HepG2 (cell line): ENCODE measurements around the gene TSEN54. TPM values are rescaled to one million over a fixed set of nuclear protein-coding genes. Genes with fewer than 3 reads are reported as not detected.

Source experiments
- ATAC-seq: fragments of 200-7000 bp; cut with Tn5 transposase; 3 replicates; pipeline ENCODE4 v1.9.1; 2020; ENCODE audit warnings: mild to moderate bottlenecking, moderate library complexity
- BruUV-seq: library from RNA; stranded (reverse); fragments of 400-500 nt; replicated peaks from 2 replicates; lab custom pipeline; 2021; lab: Mats Ljungman, UMichigan
- CTCF ChIA-PET: fragments of 300-600 bp; formaldehyde crosslinking; extraction: SDS; loops from one replicate; lab custom pipeline; 2021; ENCODE audit warnings: low total read pairs, inconsistent platforms, low intra/inter-chr PET ratio; lab: Yijun Ruan, JAX
- POLR2A ChIA-PET: fragments of 350-600 bp; sonication (Branson Sonifier 250); formaldehyde crosslinking; loops from one replicate; lab custom pipeline; 2020; ENCODE audit warnings: antibody characterized with exemption, inconsistent platforms; lab: Yijun Ruan, JAX
- DNase-seq: peaks from one replicate; pipeline ENCODE4 v3.0.0-alpha.2; 2015; ENCODE audit warnings: low spot score
- FAIRE-seq: peaks from 3 replicates; lab custom pipeline; 2011; peaks lifted over from hg19 to GRCh38; lab: Jason Lieb, UNC
- H2AFZ ChIP-seq: one replicate; pipeline ENCODE4 v1.6.1; 2011; ENCODE audit warnings: low read length, inconsistent platforms
- H3K27ac ChIP-seq: fragments of 300-600 bp; 3 replicates; pipeline ENCODE4 v1.8.0; 2011; ENCODE audit warnings: mixed run types, mild to moderate bottlenecking, mixed read lengths, low read length, inconsistent platforms; ENCODE audit not compliant: insufficient read depth; ENCODE audit errors: extremely low read length
- H3K27me3 ChIP-seq, 2 experiments: fragments of 200-600 bp in 1 of 2; 2 replicates in 1 of 2; 3 replicates in 1 of 2; pipeline versions ENCODE4 v1.6.0 to v1.8.0; 2011; ENCODE audit warnings: low read length in 2 of 2, mild to moderate bottlenecking in 2 of 2, moderate library complexity in 2 of 2, inconsistent platforms in 1 of 2; ENCODE audit not compliant: insufficient read depth in 2 of 2, control insufficient read depth in 1 of 2
- H3K36me3 ChIP-seq, 2 experiments: fragments of 200-600 bp in 1 of 2; replicated peaks in 1 of 2; 2 replicates in 1 of 2; 3 replicates in 1 of 2; pipeline versions ENCODE4 v1.5.1 to v1.8.0; 2011; ENCODE audit warnings: low read length in 2 of 2, inconsistent platforms in 1 of 2; ENCODE audit not compliant: insufficient read depth in 2 of 2, control insufficient read depth in 1 of 2
- H3K4me1 ChIP-seq: 2 replicates; pipeline ENCODE4 v1.5.1; 2012; ENCODE audit warnings: low read length, inconsistent platforms; ENCODE audit not compliant: insufficient read depth
- H3K4me2 ChIP-seq: 2 replicates; pipeline ENCODE4 v1.6.0; 2011; ENCODE audit warnings: low read depth, low read length, inconsistent platforms
- H3K4me3 ChIP-seq, 3 experiments: fragments of 200-600 bp in 1 of 3; sonication (generic), shearing (Covaris generic) in 1 of 3; replicated peaks in 1 of 3; 2 replicates each; pipeline ENCODE4 v1.5.1; 2011 to 2016; ENCODE audit warnings: low read length in 3 of 3, inconsistent platforms in 2 of 3, low read depth in 2 of 3, mild to moderate bottlenecking in 2 of 3, control low read depth in 1 of 3, mixed read lengths in 1 of 3; ENCODE audit not compliant: insufficient read depth in 1 of 3
- H3K79me2 ChIP-seq: one replicate; pipeline ENCODE4 v1.6.1; 2011; ENCODE audit warnings: low read length, inconsistent platforms; ENCODE audit not compliant: insufficient read depth
- H3K9ac ChIP-seq: 2 replicates; pipeline ENCODE4 v1.6.0; 2011; ENCODE audit warnings: mild to moderate bottlenecking, low read depth, low read length, inconsistent platforms; ENCODE audit not compliant: insufficient read depth
- H3K9me3 ChIP-seq: 2 replicates; pipeline ENCODE4 v1.5.1; 2012; ENCODE audit warnings: mild to moderate bottlenecking, low read length
- H4K20me1 ChIP-seq: 2 replicates; pipeline ENCODE4 v1.6.0; 2011; ENCODE audit warnings: inconsistent platforms, mild to moderate bottlenecking, low read length, moderate library complexity; ENCODE audit not compliant: insufficient read depth
- KLF13 ChIP-seq: sonication (generic); formaldehyde crosslinking; IDR thresholded peaks from 2 replicates; pipeline ENCODE4 v1.4.0; 2020; ENCODE audit warnings: mild to moderate bottlenecking, missing genetic modification reagents
- MIXL1 ChIP-seq: IDR thresholded peaks from 2 replicates; pipeline ENCODE4 v1.6.1; 2016
- MLLT10 ChIP-seq: sonication (generic); formaldehyde crosslinking; IDR thresholded peaks from 2 replicates; pipeline ENCODE4 v1.4.0; 2020; ENCODE audit warnings: missing genetic modification reagents
- SRSF4 ChIP-seq: fragments of 200-400 bp; formaldehyde crosslinking; IDR thresholded peaks from one replicate; pipeline ENCODE4 v1.6.1; 2018; ENCODE audit warnings: mild to moderate bottlenecking, low read depth, low read length, moderate library complexity; ENCODE audit not compliant: poor library complexity, severe bottlenecking
- ZFP41 ChIP-seq: sonication (generic); formaldehyde crosslinking; IDR thresholded peaks from 2 replicates; pipeline ENCODE4 v1.4.0; 2020; ENCODE audit warnings: mild to moderate bottlenecking, missing genetic modification reagents, borderline replicate concordance
- ZNF367 ChIP-seq: sonication (generic); formaldehyde crosslinking; IDR thresholded peaks from 2 replicates; pipeline ENCODE4 v1.4.0; 2020; ENCODE audit warnings: missing genetic modification reagents, borderline replicate concordance
- ZNF768 ChIP-seq: sonication (generic); formaldehyde crosslinking; IDR thresholded peaks from 2 replicates; pipeline ENCODE4 v1.4.0; 2020; ENCODE audit warnings: missing genetic modification reagents
- WGBS: methylation state at CpG from one replicate; pipeline ENCODE4 v1.1.6; 2017; ENCODE audit warnings: low lambda C conversion rate; 5-methylcytosine and 5-hydroxymethylcytosine counted together
- in situ Hi-C: cut with HindIII; loops from 2 replicates; pipeline ENCODE4 v1.10.0; 2017; ENCODE audit warnings: low pct_unique_long_range_greater_than_20kb; ENCODE audit not compliant: extremely low pct_ligation_motif_present
- intact Hi-C: fragments of 100-400 bp; cut with micrococcal nuclease; formaldehyde crosslinking; loops from one replicate; pipeline ENCODE4 v1.10.0; 2022; ENCODE audit not compliant: unreplicated experiment
- polyA plus RNA-seq, 8 experiments: library from polyadenylated mRNA; depleted of rRNA in 3 of 8; stranded (reverse) in 7 of 8; unstranded in 1 of 8; fragments of >200 nt; fragmentation: Illumina TruSeq in 4 of 8; extraction: Trizol in 4 of 8; gene quantifications; 2 replicates each; pipeline versions ENCODE4 v1.2.1 to v1.2.3, GENCODE V29; 2011 to 2016; ENCODE audit warnings: low read depth in 4 of 8, missing spikeins in 1 of 8, mixed read lengths in 1 of 8; ENCODE audit not compliant: insufficient read depth in 1 of 8
- total RNA-seq, 5 experiments: library from RNA; depleted of rRNA; stranded (reverse); fragments of >200 nt; fragmentation: Illumina TruSeq; extraction: Trizol; gene quantifications; 2 replicates each; pipeline ENCODE4 v1.2.3, GENCODE V29; 2016; ENCODE audit warnings: low read depth in 1 of 5
- TF ChIP-seq, protein P1 (sequence below): sonication (generic); formaldehyde crosslinking; IDR thresholded peaks from 2 replicates; pipeline ENCODE4; 2020; ENCODE audit warnings: missing genetic modification reagents, mild to moderate bottlenecking, borderline replicate concordance

The TSEN54 gene
- total and polyA plus RNA-seq, 2 of the 13 experiments (the other 11 are each of a cell fraction or from before 2014, with no cell fraction given) = 62.9 to 63.3 TPM

GRCh38 chr17:75474736-75475135 lies 41.6 kb upstream of the TSEN54 start:
- POLR2A ChIA-PET = interaction anchor here (0.7 kb wide), 1 partner anchor 16 kb away, joined by 3 read pairs; no protein-coding TSS in a partner anchor
- CTCF ChIA-PET = no interaction called here
- intact Hi-C loops = no loop called here
- WGBS = 86% methylated on average over 5 of the region's 6 CpGs
- H2AFZ ChIP-seq = no peak overlapping the region
- H3K4me2 ChIP-seq = no peak overlapping the region
- H3K27ac ChIP-seq = no peak overlapping the region
- no peaks in the 10 kb centered on the region for H3K27me3 ChIP-seq
- in situ Hi-C loops = no loop called here
- ATAC-seq (no peak), FAIRE-seq (no peak), DNase-seq (no peak)
- no peaks in the 10 kb centered on the region for H3K9me3 ChIP-seq
- H3K9ac ChIP-seq = no peak overlapping the region
- no TSS peak for BruUV-seq
- H3K79me2 ChIP-seq = no peaks in the 10 kb centered on the region
- H4K20me1 ChIP-seq = peaks cover 3% of the 10 kb centered on the region; the same call in 1 of the 2 replicates
- peaks cover 21 to 44% of the 10 kb centered on the region in 2 experiments for H3K36me3 ChIP-seq
- no peak overlapping the region for H3K4me3 ChIP-seq
- TF ChIP-seq ZNF768 (CRISPR knock-in tag) = peak; percentile 30; the same call in 1 of the 2 replicates
- no peak for TF ChIP-seq KLF13 (CRISPR knock-in tag)
- H3K4me1 ChIP-seq = peaks cover 24% of the 10 kb centered on the region

DNA sequence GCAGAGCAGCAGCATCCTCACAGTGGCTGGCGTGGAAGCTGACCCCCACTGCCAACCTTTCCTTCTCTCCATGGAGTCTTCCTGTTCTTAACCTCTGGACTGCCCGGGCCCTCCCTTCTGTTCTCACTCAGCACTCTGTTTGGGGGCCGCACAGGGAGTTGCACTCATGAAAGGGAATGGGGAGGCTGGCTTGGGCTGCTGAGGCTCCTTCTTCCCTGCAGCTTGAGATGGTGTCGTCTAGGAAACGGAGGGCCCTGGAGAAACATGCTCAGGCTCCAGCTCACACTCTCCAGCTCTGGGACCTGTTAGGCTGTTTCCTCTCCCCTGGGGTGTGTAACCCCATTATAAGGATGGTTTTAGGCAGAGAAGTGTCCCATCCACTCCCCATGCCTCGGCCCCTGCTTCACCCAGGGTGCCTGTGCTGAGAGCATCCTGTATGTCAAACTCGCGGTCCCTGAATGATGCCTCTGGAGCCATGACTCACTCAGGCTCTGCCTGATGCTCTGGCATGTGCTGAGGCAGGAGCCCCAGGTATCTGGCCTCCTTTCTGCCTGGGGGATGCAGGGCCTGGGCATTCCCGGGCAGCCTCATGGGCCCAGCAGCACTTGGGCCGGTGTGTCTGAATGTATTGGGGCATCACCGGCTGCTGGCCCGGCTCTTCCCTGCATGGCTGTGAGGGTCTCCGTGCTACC lies 41.0 kb upstream of the TSEN54 start:
- H3K36me3 ChIP-seq = peaks cover 21 to 47% of the 10 kb centered on the region in 2 experiments
- in situ Hi-C loops (no loop called here), intact Hi-C loops (no loop called here)
- no peak overlapping the region for H2AFZ ChIP-seq
- no peak overlapping the region for H3K4me2 ChIP-seq
- POLR2A ChIA-PET = no interaction called here
- BruUV-seq = no TSS peak
- CTCF ChIA-PET = no interaction called here
- WGBS = 93% methylated on average over 10 of the region's 13 CpGs
- H4K20me1 ChIP-seq = peaks cover 4% of the 10 kb centered on the region; the same call in 1 of the 2 replicates
- no peak for FAIRE-seq
- no peaks in the 10 kb centered on the region for H3K9me3 ChIP-seq
- no peak overlapping the region for H3K9ac ChIP-seq
- no peak overlapping the region for H3K27ac ChIP-seq
- no peaks in the 10 kb centered on the region for H3K79me2 ChIP-seq
- DNase-seq = no peak
- TF ChIP-seq SRSF4 (no peak), MLLT10 (CRISPR knock-in tag) (no peak), ZNF367 (CRISPR knock-in tag) (no peak), MIXL1 (CRISPR knock-in tag) (no peak), ZFP41 (CRISPR knock-in tag) (no peak)
- TF ChIP-seq, protein P1, sequence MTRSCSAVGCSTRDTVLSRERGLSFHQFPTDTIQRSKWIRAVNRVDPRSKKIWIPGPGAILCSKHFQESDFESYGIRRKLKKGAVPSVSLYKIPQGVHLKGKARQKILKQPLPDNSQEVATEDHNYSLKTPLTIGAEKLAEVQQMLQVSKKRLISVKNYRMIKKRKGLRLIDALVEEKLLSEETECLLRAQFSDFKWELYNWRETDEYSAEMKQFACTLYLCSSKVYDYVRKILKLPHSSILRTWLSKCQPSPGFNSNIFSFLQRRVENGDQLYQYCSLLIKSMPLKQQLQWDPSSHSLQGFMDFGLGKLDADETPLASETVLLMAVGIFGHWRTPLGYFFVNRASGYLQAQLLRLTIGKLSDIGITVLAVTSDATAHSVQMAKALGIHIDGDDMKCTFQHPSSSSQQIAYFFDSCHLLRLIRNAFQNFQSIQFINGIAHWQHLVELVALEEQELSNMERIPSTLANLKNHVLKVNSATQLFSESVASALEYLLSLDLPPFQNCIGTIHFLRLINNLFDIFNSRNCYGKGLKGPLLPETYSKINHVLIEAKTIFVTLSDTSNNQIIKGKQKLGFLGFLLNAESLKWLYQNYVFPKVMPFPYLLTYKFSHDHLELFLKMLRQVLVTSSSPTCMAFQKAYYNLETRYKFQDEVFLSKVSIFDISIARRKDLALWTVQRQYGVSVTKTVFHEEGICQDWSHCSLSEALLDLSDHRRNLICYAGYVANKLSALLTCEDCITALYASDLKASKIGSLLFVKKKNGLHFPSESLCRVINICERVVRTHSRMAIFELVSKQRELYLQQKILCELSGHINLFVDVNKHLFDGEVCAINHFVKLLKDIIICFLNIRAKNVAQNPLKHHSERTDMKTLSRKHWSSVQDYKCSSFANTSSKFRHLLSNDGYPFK (CRISPR knock-in tag) = no peak
- H3K4me3 ChIP-seq = no peak overlapping the region
- H3K4me1 ChIP-seq = peaks cover 24% of the 10 kb centered on the region
- ATAC-seq = no peak
- H3K27me3 ChIP-seq = no peaks in the 10 kb centered on the region
